NCI-H146 treated with DMSO at 0.1 percent for 48 hours (cell line): ENCODE measurements around the gene KIAA1549.

Source experiments
- DNase-seq: peaks from one replicate; lab custom pipeline; 2025; ENCODE audit not compliant: unreplicated experiment; lab: John Stamatoyannopoulos, UW

Gene KIAA1549

GRCh38 chr7:138911007-138911406 lies 70.2 kb downstream of the KIAA1549 start:
- no peak for DNase-seq

- no peak for DNase-seq
These were observed 73.3 kb downstream of the KIAA1549 start for GRCh38 chr7:138907850-138908249.

GRCh38 chr7:138907201-138907847 lies 73.9 kb downstream of the KIAA1549 start:
- DNase-seq: no peak

GRCh38 chr7:138903859-138904435 lies 77.2 kb downstream of the KIAA1549 start:
- no peak for DNase-seq

GRCh38 chr7:138903186-138903820 lies 77.9 kb downstream of the KIAA1549 start:
- DNase-seq: peak; percentile 66

GRCh38 chr7:138902161-138902560 lies 79.0 kb downstream of the KIAA1549 start:
- no peak for DNase-seq

- DNase-seq: no peak
These were observed 81.0 kb downstream of the KIAA1549 start for GRCh38 chr7:138900035-138900828.

- no peak for DNase-seq
These were observed 82.4 kb downstream of the KIAA1549 start for GRCh38 chr7:138898802-138899201.

GRCh38 chr7:138898255-138898654 lies 82.9 kb downstream of the KIAA1549 start:
- no peak for DNase-seq

- DNase-seq: no peak
These were observed 85.5 kb downstream of the KIAA1549 start for GRCh38 chr7:138895679-138896078.

GRCh38 chr7:138893258-138893657 lies 87.9 kb downstream of the KIAA1549 start:
- no peak for DNase-seq

- no peak for DNase-seq
These were observed 88.4 kb downstream of the KIAA1549 start for GRCh38 chr7:138892812-138893211.

GRCh38 chr7:138892006-138892630 lies 89.1 kb downstream of the KIAA1549 start:
- no peak for DNase-seq

- DNase-seq: no peak
These were observed 89.8 kb downstream of the KIAA1549 start for GRCh38 chr7:138891446-138891810.

GRCh38 chr7:138890499-138891445 lies 90.4 kb downstream of the KIAA1549 start:
- peak; percentile 15 for DNase-seq

GRCh38 chr7:138889582-138890498 lies 91.3 kb downstream of the KIAA1549 start:
- peak; percentile 56 for DNase-seq

GRCh38 chr7:138887872-138888656 lies 93.1 kb downstream of the KIAA1549 start:
- DNase-seq: no peak

GRCh38 chr7:138887085-138887710 lies 94.0 kb downstream of the KIAA1549 start:
- DNase-seq: no peak
